Measurements from ENCODE around the gene HEXB. TPM values are rescaled to one million over a fixed set of nuclear protein-coding genes. Genes with fewer than 3 reads are reported as not detected.
"Not testable (repeated sequence)": the region's sequence is repeated elsewhere in the genome, so short reads cannot be mapped to it uniquely, and the experiment has no call there.

Gene HEXB
- polyA plus RNA-seq, 3 donors = 152 to 171 (median 160) TPM

- no peak for DNase-seq (ENCODE audit: low read depth in 3 of 3, low spot score in 2 of 3)
Observed at GRCh38 chr5:74657165-74657564, 27.9 kb upstream of the HEXB start.

GRCh38 chr5:74659172-74659571 lies 25.9 kb upstream of the HEXB start:
- no peak for DNase-seq (ENCODE audit: low read depth in 3 of 3, low spot score in 2 of 3)

- DNase-seq (ENCODE audit: low read depth in 3 of 3, low spot score in 2 of 3) = no peak
Observed at GRCh38 chr5:74660140-74660539, 24.9 kb upstream of the HEXB start.

- no peak for DNase-seq (ENCODE audit: low read depth in 3 of 3, low spot score in 2 of 3)
Observed at GRCh38 chr5:74660873-74661272, 24.2 kb upstream of the HEXB start.

GRCh38 chr5:74664551-74664950 lies 20.5 kb upstream of the HEXB start:
- no peak for DNase-seq (ENCODE audit: low read depth in 3 of 3, low spot score in 2 of 3)

GRCh38 chr5:74665273-74665672 lies 19.8 kb upstream of the HEXB start:
- DNase-seq (ENCODE audit: low read depth in 3 of 3, low spot score in 2 of 3) = no peak

- no peak for DNase-seq (ENCODE audit: low read depth in 3 of 3, low spot score in 2 of 3)
Observed at GRCh38 chr5:74665816-74666215, 19.2 kb upstream of the HEXB start.

- no peak for DNase-seq (ENCODE audit: low read depth in 3 of 3, low spot score in 2 of 3)
Observed at GRCh38 chr5:74667396-74667795, 17.6 kb upstream of the HEXB start.

- no peak for DNase-seq (ENCODE audit: low read depth in 3 of 3, low spot score in 2 of 3)
Observed at GRCh38 chr5:74669821-74670220, 15.2 kb upstream of the HEXB start.

GRCh38 chr5:74670396-74671038 lies 14.5 kb upstream of the HEXB start:
- no peak for DNase-seq (ENCODE audit: low read depth in 3 of 3, low spot score in 2 of 3)

- DNase-seq (ENCODE audit: low read depth in 3 of 3, low spot score in 2 of 3) = no peak
Observed at GRCh38 chr5:74672215-74672877, 12.7 kb upstream of the HEXB start.

- DNase-seq (ENCODE audit: low read depth in 3 of 3, low spot score in 2 of 3) = no peak
Observed at GRCh38 chr5:74673011-74673790, 11.8 kb upstream of the HEXB start.

GRCh38 chr5:74676466-74676865 lies 8.6 kb upstream of the HEXB start:
- not testable (repeated sequence) for DNase-seq (ENCODE audit: low read depth in 3 of 3, low spot score in 2 of 3)

- DNase-seq (ENCODE audit: low read depth in 3 of 3, low spot score in 2 of 3) = not testable (repeated sequence)
Observed at GRCh38 chr5:74678123-74678522, 6.9 kb upstream of the HEXB start.

- DNase-seq (ENCODE audit: low read depth in 3 of 3, low spot score in 2 of 3) = not testable (repeated sequence)
Observed at GRCh38 chr5:74679300-74679699, 5.7 kb upstream of the HEXB start.

GRCh38 chr5:74679966-74680365 lies 5.1 kb upstream of the HEXB start:
- no peak for DNase-seq (ENCODE audit: low read depth in 3 of 3, low spot score in 2 of 3)

- DNase-seq (ENCODE audit: low read depth in 3 of 3, low spot score in 2 of 3) = no peak
Observed at GRCh38 chr5:74685979-74686631, 1.1 kb downstream of the HEXB start.

- no peak for DNase-seq (ENCODE audit: low read depth in 3 of 3, low spot score in 2 of 3)
Observed at GRCh38 chr5:74686962-74687751, 2.1 kb downstream of the HEXB start.

GRCh38 chr5:74693191-74693590 lies 8.2 kb downstream of the HEXB start:
- DNase-seq (ENCODE audit: low read depth in 3 of 3, low spot score in 2 of 3) = no peak

- DNase-seq (ENCODE audit: low read depth in 3 of 3, low spot score in 2 of 3) = no peak
Observed at GRCh38 chr5:74717596-74717995, 32.6 kb downstream of the HEXB start.
